HG03520 (cell line): ENCODE measurements around the gene NOTCH1.

Experiments used
- ATAC-seq: cut with Tn5 transposase; IDR thresholded peaks from one replicate; pipeline ENCODE4 v1.9.1; 2021; ENCODE audit warnings: mild to moderate bottlenecking, moderate library complexity; ENCODE audit not compliant: unreplicated experiment

NOTCH1 gene

DNA sequence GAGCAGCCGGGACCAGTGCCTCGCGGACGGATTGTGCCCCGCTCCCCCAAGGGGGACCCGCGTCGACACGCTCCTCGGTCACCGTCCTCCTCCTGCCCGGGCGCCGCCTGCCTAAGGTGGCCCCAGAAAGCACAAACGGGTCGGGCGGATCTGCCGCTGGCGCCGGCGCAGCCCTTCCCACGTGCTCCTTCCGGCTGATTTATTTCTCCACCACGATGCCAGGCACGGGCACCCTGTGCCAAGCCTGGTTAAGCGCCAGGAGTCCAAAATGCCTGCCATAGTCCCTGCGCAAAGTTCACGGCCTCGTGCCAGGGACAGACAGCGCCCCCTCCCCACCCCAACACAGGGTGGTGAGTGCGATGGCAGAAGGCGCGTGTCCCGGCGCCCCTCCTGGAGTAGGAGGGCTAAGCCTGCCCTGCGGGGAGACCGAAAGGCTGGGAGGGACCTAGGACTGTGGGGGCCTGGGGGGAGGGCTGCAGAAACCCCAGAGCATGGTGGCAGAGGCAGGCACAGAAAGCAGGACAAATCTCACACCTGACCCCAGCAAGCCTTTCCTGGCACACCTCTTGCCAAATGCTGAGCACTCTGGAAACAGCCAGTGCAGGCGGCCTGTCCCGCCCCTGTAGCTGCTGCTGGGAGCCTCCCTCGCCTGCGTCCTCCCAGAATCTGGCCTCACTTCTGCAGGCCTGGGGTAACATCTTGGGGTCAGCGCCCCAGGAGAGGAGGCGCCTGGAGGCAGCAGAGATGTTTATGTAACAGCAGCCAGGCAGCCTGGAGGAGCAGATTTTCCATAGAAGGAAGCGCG, 1.1 kb upstream of the NOTCH1 start:
- ATAC-seq, result no peak

- ATAC-seq, result no peak
These were observed 220 bp downstream of the NOTCH1 start for GRCh38 chr9:136545692-136545964.

DNA sequence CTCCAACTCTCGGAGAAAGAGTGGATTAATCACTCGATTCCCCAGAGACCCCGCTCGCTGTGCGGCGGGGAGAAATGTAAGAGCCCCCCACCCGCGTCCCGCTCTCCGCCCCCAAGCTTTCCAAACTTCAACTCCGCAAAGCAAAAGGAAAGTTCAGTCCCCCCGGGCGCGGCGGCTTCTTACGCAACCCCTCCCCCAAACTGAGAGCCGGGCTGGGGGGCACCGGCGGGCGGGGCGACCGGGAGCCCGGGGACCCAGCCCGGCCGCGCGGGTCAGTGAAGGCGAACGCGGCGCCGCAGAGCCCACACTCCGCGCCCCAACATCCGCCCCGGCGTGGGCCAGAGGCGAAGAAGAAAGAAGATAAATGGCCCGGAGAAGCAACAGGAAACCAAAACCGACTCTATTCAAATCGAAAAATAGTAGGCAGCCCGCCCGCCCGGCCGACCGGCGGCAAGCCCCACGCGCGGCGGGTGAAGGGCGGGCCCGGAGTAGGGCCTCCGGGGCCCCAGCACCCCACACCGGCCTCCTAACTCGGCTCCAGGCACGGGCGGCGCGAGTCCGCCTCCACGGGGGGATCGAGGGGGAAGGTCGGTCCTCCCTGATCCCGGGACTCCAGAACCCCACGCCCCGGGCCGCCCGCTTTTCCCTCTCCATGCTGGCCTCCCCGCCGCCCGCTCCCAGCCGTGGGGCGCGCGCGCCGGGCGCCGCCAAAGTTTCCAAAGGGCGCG, 720 bp downstream of the NOTCH1 start:
- ATAC-seq, result peak; percentile 6

DNA sequence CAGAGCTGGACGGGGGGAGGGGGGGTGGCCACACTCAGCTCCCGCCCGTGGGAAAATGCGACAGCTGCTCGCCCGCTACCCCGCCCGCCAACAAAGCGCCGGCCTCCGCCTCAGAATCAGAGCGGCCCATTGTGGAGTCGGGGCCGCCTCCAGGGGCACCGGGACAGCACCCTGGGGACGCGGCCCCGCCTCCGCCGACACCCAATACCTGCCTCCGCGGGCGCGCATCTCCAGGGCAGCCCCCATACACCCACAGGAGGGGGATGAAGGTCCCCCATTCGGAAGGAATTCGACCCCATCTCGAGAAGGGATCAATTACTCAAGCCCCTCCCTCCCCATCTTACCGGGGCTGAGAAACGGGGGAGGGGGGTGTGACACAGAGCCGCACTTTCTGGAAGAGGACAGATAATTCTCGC, 1.3 kb downstream of the NOTCH1 start:
- no peak for ATAC-seq

DNA sequence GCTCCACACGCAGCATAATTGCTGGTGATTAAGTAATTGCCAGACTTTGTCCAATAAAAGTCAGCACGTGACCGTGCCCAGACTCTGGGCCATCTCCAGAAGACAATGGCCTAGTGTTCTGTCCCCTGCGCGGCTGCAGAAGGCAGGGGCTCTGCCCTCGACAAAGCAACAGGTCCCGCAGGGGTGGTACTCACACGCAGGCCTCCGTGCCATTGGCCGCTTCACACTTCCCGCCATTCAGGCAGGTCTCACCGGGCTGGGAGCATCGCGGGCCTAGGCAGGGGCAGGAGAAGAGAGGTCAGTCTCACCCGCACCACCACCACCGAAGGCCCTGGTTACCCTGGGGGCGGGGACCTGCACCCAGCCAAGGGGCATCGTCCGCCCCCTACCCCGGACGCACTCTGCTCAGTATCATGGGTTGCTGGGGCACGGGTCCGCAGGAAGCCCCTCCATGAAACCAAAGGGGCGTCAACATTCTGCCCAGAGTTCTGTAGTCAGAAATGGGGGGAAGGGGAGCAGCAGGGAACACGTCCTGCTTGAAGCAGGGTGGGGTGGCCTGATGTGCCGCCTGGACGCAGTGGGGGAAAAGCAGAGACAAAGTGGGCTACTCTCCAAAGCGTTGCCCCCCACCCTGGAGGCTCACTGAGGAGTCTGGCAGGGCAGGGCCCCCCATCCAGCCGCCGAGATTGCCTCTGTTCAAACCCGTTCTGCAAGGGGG, 1.9 kb downstream of the NOTCH1 start:
- no peak for ATAC-seq

- no peak for ATAC-seq
These were observed 2.6 kb downstream of the NOTCH1 start for GRCh38 chr9:136543280-136543679.

- no peak for ATAC-seq
These were observed 3.4 kb downstream of the NOTCH1 start for GRCh38 chr9:136542241-136543040.

DNA sequence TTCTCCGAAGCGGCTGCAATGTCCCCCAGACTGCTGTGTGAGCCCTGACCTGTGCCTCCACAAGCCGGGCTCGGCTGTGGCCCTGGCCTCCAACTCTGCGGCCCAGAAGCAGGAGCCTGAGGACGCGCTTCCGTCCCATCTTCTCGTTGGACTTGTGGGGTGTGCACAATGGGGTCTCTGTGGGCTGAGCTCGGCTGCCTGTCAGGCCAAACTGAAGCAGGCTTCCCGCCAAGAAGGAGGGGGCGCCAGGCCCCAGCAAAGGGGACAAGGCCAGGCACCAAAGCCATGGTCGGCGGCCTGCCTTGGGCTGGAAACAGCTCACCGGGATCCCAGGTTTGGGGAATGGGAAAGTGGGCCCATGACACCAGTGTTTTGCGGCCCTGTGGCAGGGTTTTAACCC, 4.1 kb downstream of the NOTCH1 start:
- ATAC-seq, result no peak

DNA sequence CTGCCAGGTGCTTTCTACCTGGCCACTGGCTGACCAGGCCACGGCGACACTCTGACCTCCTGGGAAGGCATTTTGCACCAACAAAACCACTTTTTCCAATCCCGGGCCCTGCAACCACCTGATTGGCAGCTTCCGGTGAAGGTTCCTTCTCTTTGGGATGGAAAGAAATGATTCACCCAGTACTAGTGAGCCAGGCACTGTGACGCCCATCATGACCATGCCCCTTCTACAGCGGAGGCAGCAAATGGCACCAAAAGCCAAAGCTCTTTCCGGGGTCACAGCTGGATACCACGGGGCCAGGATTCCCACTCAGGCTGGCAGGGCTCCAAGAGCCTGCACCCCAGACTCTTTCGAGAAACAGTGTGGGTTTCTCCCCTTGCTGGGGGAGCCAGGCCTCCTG, 4.7 kb downstream of the NOTCH1 start:
- ATAC-seq, result no peak

GRCh38 chr9:136539427-136540421, 6.1 kb downstream of the NOTCH1 start:
- ATAC-seq, result peak; percentile 49

DNA sequence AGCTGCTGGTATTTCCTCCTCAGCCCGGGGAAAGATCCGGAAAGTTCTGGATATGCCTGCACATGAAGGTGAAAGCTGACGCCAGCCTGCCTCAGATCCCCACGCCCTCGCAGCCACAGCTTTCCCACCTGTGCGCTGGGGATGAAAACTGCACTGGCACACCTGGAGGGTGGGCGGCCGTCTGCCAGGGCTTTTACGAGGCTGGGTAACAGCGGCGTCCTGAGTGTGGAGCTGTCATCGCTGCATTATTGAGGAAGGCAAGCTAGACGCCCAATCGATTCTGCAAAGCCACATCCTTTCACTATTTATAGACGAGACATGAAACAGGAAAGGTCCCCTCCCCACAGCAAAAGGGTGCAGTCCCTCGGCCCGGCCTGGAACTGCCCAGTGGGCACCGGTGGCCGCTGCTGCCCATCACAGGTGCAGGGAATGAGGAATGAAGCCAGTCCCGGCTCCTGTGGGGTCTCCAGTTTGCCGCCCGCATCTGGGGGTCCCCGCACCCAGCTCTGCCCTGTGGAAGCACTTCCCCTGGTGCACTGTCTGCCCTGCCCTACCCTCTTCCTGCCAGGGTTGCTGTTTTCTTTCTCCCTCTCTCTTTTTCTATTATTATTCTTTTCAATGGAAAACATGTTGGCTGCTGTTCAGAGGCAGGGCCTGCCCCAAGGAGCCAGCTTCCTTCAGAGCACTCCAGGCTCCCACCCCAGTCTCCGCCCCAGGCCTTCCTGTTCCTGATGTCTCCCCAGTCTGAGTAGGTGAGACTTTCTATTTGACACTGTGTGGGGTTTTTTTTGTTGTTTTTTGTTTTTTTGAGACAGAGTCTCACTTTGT, 7.0 kb downstream of the NOTCH1 start:
- no peak for ATAC-seq

- ATAC-seq, result no peak
These were observed 7.8 kb downstream of the NOTCH1 start for GRCh38 chr9:136537896-136538598.

DNA sequence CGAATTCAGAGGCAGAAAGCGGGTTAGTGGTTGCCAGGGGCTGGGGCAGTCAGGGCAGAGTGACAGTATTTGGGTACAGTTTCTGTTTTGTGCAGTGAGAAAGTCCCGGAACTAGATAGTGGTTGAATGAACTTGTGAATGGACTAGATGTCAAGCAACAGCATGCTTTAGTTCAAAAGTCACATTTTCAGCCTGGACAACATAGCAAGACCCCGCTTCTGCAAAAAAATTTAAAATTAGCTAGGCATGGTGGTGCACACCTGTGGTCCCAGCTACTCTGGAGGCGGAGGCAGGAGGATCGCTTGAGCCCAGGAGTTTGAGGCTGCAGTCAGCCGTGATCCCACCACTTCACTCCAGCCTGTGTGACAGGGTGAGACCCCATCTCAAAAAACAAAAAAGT, 8.4 kb downstream of the NOTCH1 start:
- no peak for ATAC-seq

GRCh38 chr9:136536721-136537241, 9.1 kb downstream of the NOTCH1 start:
- no peak for ATAC-seq

DNA sequence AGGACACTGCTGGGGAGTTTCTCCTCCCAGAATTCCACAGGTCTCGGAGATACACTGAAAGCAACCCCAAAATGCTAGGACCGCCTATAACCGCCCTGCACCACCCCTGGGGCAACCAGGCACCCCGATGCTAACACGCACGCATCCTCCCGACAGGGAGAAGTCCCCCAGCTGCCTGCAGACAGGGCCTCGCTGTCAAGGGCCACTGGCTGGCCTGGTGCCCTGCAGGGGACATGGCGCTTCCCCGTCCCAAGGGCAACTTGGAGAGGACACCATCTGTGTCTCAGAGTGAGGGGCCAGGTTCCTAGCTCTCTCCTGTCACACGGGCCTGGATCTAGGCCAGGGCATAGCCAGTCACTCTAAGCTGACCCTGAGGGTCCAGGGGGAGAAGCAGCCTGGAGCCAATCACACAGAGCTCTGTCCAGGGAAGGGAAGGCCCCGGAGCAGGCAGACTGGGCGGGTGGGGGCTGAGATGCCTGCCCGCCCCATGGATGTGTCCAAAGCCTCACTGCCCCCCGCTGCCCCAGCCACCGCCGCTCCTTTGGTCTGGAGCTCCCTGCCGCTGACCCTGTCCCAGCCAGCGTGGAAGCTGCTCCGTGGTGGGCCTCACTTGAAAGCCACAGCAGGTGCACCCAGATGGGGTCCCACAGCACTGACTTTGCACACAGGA, 9.7 kb downstream of the NOTCH1 start:
- no peak for ATAC-seq

GRCh38 chr9:136535070-136535469, 10.8 kb downstream of the NOTCH1 start:
- ATAC-seq, result no peak

GRCh38 chr9:136534366-136534765, 11.5 kb downstream of the NOTCH1 start:
- ATAC-seq, result no peak

- ATAC-seq, result no peak
These were observed 12.1 kb downstream of the NOTCH1 start for GRCh38 chr9:136533775-136534157.
